ENCODE data around the gene OR9A4. TPM values are rescaled to one million over a fixed set of nuclear protein-coding genes. Genes with fewer than 3 reads are reported as not detected.

The OR9A4 gene
- total and polyA plus RNA-seq, 10 of the 15 experiments (the other 5 are each of a cell fraction or from before 2014, with no cell fraction given), result not detected

GRCh38 chr7:141941075-141941474 lies 24.9 kb downstream of the OR9A4 start:
- no peak for ATAC-seq
- no TSS peak for BruUV-seq (replicated peaks)
- SMC1A ChIA-PET (ENCODE audit: uncharacterized antibody, unreplicated experiment), result interaction anchor here (1.2 kb wide), 1 partner anchor 18 kb away, joined by 3 read pairs; no protein-coding TSS in a partner anchor

More at GRCh38 chr7:141941075-141941474, 24.9 kb downstream of the OR9A4 start:
- H3K4me3 ChIP-seq, result no peak overlapping the region
- H3K4me2 ChIP-seq (ENCODE audit: control insufficient read depth, insufficient read depth), result no peak overlapping the region
- ChIA-PET CTCF (interaction anchor here (1.4 kb wide), 1 partner anchor 35 kb away, joined by 3 read pairs; no protein-coding TSS in a partner anchor), RAD21 (ENCODE audit: unreplicated experiment) (no interaction called here), POLR2A (no interaction called here)
- no peak overlapping the region for H3K9ac ChIP-seq (ENCODE audit: control insufficient read depth, insufficient read depth, low read length)
- no peaks in the 10 kb centered on the region for H4K20me1 ChIP-seq (ENCODE audit: control insufficient read depth, insufficient read depth)
- H3K36me3 ChIP-seq (ENCODE audit: control insufficient read depth in 2 of 2, insufficient read depth in 2 of 2, low read length in 1 of 2), result no peaks in the 10 kb centered on the region
- H3K79me2 ChIP-seq (ENCODE audit: control insufficient read depth, insufficient read depth, low read length), result no peaks in the 10 kb centered on the region
- no peak for FAIRE-seq
- DNase-seq (ENCODE audit: low read depth, low spot score), result no peak
- 44% methylated on average over 3 of the region's 3 CpGs for WGBS (ENCODE audit: insufficient coverage, insufficient replicate concordance, low lambda C conversion rate, missing lambda C conversion rate)
- TF ChIP-seq ELK1 (IDR thresholded peaks at IDR 0.05; ENCODE audit: low read depth, low read length) (no peak), BMI1 (IDR thresholded peaks at IDR 0.05; ENCODE audit: borderline replicate concordance) (no peak), NFYA (IDR thresholded peaks at IDR 0.05; ENCODE audit: borderline replicate concordance, low read depth, low read length) (no peak), SMAD5 (IDR thresholded peaks at IDR 0.05; ENCODE audit: low read depth) (no peak), E2F8 (IDR thresholded peaks at IDR 0.05; ENCODE audit: low read depth, partially characterized antibody) (no peak)
- no peaks in the 10 kb centered on the region for H3K9me3 ChIP-seq (replicated peaks; ENCODE audit: control insufficient read depth, insufficient read depth, low read length)
- no peaks in the 10 kb centered on the region for H3K4me1 ChIP-seq (ENCODE audit: control insufficient read depth, insufficient read depth, low read length)
- intact Hi-C loops (cut with micrococcal nuclease; ENCODE audit: unreplicated experiment), result no loop called here
- H2AFZ ChIP-seq (ENCODE audit: control insufficient read depth, low read depth, low read length), result no peak overlapping the region
- in situ Hi-C loops (cut with MboI), result no loop called here
- H3K27me3 ChIP-seq (replicated peaks in 1 of 2; ENCODE audit: control insufficient read depth in 2 of 2, insufficient read depth in 2 of 2, low read length in 1 of 2), result no peaks in the 10 kb centered on the region
- no peak overlapping the region for H3K27ac ChIP-seq (ENCODE audit: control insufficient read depth, insufficient read depth)

Measured in GM12878 (cell line).